NB4 (cell line): Measurements from ENCODE around the gene XRCC1.
"Not testable (repeated sequence)": the region's sequence is repeated elsewhere in the genome, so short reads cannot be mapped to it uniquely, and the experiment has no call there.

Experiments
- DNase-seq: peaks from one replicate; pipeline ENCODE4 v3.0.0; 2010; ENCODE audit warnings: low read depth
- H3K4me3 ChIP-seq: one replicate; pipeline ENCODE4 v1.5.1; 2011; ENCODE audit warnings: mild to moderate bottlenecking, low read depth, low read length, moderate library complexity
- CTCF ChIP-seq: IDR thresholded peaks from one replicate; pipeline ENCODE4 v1.5.1; 2012; ENCODE audit warnings: low read depth, low read length
- MYC ChIP-seq: IDR thresholded peaks from 2 replicates; pipeline ENCODE4 v1.6.1; 2011; ENCODE audit warnings: low read depth, low read length
- POLR2A ChIP-seq: IDR thresholded peaks from 2 replicates; pipeline ENCODE4 v1.6.1; 2011; ENCODE audit warnings: mild to moderate bottlenecking; ENCODE audit not compliant: insufficient read length; ENCODE audit errors: extremely low read depth
- TF ChIP-seq, protein P1 (sequence below): IDR thresholded peaks from 2 replicates; pipeline ENCODE4 v1.6.1; 2011; ENCODE audit warnings: low read depth, low read length

Gene XRCC1

DNA sequence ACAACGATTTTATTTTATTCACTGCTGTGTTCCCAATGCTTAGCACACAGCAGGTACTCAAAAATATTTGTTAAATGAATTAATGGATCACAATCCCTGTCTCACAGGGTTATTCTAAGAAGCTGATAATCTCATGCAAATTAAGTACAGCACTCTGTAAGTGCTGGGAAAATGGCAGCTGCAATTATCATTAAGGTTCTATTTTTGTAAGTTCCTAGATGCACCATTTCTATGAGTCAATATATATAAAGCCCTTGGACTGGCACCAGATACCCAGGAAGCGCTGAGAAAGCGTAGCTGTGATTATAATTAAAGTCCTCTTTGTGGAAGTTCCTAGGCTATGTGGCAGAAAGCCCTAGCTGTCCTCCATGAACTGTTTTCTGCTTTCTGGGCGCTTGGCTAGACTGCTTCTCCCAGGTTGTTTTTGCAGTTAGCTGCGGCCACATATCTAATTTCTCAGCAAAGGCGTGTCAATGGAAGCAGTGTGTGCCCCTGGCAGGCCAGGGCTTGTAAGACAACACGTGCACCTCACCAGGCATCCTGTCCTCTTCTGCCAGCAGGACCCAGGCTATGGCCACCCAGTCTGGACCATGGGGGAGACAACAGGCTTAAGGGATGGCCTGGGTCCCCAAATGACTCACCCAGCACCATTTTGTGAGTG is 31.4 kb upstream of the XRCC1 start:
- H3K4me3 ChIP-seq, result no peak overlapping the region
- no peak for DNase-seq
- TF ChIP-seq, protein P1, sequence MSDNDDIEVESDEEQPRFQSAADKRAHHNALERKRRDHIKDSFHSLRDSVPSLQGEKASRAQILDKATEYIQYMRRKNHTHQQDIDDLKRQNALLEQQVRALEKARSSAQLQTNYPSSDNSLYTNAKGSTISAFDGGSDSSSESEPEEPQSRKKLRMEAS, result no peak
- TF ChIP-seq MYC (no peak), POLR2A (no peak), CTCF (no peak)

GRCh38 chr19:43605875-43606568 is 30.7 kb upstream of the XRCC1 start:
- TF ChIP-seq MYC, result no peak
- TF ChIP-seq, protein P1, result no peak
- no peak for TF ChIP-seq CTCF
- TF ChIP-seq POLR2A, result no peak
- DNase-seq, result no peak
- no peak overlapping the region for H3K4me3 ChIP-seq

DNA sequence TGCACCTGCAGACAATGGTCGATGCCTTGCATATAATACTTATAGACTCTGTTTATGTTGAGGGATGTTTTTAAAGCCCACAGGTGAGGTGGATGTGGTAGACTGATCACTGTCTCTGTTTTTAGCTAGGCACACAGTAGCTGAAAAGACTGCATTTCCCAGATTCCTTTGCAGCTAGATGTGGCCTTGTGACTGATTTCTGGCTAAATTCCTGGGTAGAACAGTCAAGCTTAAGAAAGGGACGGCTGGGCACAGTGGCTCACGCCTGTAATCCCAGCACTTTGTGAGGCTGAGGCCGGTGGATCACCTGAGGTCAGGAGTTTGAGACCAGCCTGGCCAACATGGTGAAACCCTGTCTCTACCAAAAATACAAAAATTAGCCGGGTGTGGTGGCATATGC is 25.0 kb upstream of the XRCC1 start:
- not testable (repeated sequence) for DNase-seq, H3K4me3 ChIP-seq

DNA sequence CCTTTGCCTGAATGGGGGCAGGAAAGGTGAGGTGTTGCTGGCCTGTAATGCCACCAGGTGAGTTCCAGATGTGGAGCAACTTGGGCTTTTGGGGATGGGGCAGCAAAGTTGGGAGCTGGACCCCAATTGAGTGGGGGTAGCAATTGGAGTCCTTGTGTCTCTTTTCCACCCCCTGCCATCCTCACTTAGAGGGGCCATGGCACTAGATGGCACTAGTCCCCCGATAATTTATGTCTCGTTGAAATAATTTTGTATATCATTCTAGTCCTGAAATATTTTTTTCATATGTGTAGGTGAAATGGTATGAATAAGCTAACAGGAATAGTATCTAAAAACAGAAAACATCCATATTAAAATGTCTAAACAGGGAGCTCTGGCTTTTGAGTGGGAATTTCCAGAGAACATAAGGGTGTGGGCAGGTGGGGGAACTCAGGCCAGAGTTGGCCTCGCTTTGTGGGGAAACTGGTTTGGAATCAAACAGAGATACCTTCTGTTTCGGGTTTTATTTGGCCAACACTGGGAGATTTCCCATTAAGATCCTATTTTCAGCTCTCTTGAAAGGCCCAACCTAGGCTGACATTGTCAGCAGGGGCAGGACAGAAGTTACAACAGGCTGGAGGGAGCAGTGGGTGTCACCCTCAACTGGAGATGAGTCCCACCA is 24.4 kb upstream of the XRCC1 start:
- TF ChIP-seq CTCF, result no peak
- no peak overlapping the region for H3K4me3 ChIP-seq
- DNase-seq, result no peak

GRCh38 chr19:43598445-43599240 is 23.3 kb upstream of the XRCC1 start:
- TF ChIP-seq, protein P1, result no peak
- TF ChIP-seq POLR2A (no peak), CTCF (no peak), MYC (no peak)
- peak overlapping the region; percentile 97 for H3K4me3 ChIP-seq
- no peak for DNase-seq

GRCh38 chr19:43597876-43598275 is 22.5 kb upstream of the XRCC1 start:
- no peak for TF ChIP-seq CTCF
- no peak for TF ChIP-seq POLR2A
- TF ChIP-seq, protein P1, result no peak
- TF ChIP-seq MYC, result no peak
- DNase-seq, result no peak
- H3K4me3 ChIP-seq, result peak overlapping the region; percentile 97
